Right lobe of liver (tissue), 4 donors: ENCODE results near the gene SFXN1.

Source experiments
- POLR2A ChIP-seq: fragments of 450-650 bp; IDR thresholded peaks from one replicate; pipeline ENCODE4 v1.6.1; 2017; ENCODE audit warnings: antibody characterized with exemption, mild to moderate bottlenecking
- TF ChIP-seq, protein P1 (sequence below), 4 donors: fragments of 200-600 bp in 3 of 4; fragments of 450-650 bp in 1 of 4; IDR thresholded peaks; one replicate each; pipeline versions ENCODE4 v1.5.1 to v1.8.0; 2016 to 2022; ENCODE audit warnings: antibody characterized with exemption in 4 of 4, mild to moderate bottlenecking in 2 of 4
- donor health status: DM: no; HTN: no; CAD: no.
- donor health status: DM: no; HTN: no; CAD: no.
- donor health status: DM: no; HTN: yes; CAD: no.

DNA sequence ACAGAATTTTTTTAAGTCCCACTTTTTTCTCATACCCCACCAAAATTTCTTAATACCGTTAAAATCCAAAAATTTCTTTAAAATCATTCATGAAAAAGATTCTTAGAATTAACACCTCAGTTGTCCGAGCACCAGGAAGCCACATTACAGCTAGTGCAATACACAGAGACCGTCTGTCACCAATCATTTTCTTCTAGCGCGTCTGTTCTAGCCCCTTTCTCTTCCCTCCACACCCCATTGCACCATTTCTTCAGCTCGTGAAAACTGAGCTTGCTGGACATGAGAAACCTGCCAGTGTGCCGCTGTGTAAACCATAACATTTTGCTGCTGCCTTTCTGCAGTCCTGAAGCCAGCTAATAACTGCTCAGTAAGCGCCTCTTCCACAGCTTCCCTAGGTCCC is 5.0 kb downstream of the SFXN1 start:
- TF ChIP-seq, protein P1, sequence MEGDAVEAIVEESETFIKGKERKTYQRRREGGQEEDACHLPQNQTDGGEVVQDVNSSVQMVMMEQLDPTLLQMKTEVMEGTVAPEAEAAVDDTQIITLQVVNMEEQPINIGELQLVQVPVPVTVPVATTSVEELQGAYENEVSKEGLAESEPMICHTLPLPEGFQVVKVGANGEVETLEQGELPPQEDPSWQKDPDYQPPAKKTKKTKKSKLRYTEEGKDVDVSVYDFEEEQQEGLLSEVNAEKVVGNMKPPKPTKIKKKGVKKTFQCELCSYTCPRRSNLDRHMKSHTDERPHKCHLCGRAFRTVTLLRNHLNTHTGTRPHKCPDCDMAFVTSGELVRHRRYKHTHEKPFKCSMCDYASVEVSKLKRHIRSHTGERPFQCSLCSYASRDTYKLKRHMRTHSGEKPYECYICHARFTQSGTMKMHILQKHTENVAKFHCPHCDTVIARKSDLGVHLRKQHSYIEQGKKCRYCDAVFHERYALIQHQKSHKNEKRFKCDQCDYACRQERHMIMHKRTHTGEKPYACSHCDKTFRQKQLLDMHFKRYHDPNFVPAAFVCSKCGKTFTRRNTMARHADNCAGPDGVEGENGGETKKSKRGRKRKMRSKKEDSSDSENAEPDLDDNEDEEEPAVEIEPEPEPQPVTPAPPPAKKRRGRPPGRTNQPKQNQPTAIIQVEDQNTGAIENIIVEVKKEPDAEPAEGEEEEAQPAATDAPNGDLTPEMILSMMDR (IDR thresholded peaks at IDR 0.05), result no peak
- TF ChIP-seq POLR2A, result no peak
